Endodermal cell (in vitro differentiated cells): Measurements from ENCODE around the gene CHRND. TPM values are rescaled to one million over a fixed set of nuclear protein-coding genes. Genes with fewer than 3 reads are reported as not detected.
A peak's percentile ranks its signal among the peaks of the same experiment; 100 is the strongest.

Experiments used
- DNase-seq: peaks from one replicate; pipeline ENCODE4 v3.0.0-alpha.2; 2017
- H3K27ac ChIP-seq: 2 replicates; pipeline ENCODE4 v1.5.1; 2013; ENCODE audit warnings: mild to moderate bottlenecking, low read depth, low read length, moderate library complexity
- H3K27me3 ChIP-seq: 2 replicates; pipeline ENCODE4 v1.6.1; 2013; ENCODE audit warnings: mild to moderate bottlenecking, low read length, moderate library complexity; ENCODE audit not compliant: insufficient read depth, control insufficient read depth, poor library complexity, severe bottlenecking
- H3K36me3 ChIP-seq: 2 replicates; pipeline ENCODE4 v1.7.0; 2013; ENCODE audit warnings: mild to moderate bottlenecking, low read length, moderate library complexity; ENCODE audit not compliant: control insufficient read depth, insufficient read depth
- H3K4me1 ChIP-seq: one replicate; pipeline ENCODE4 v1.7.0; 2013; ENCODE audit warnings: low read length; ENCODE audit not compliant: control insufficient read depth, insufficient read depth
- H3K4me3 ChIP-seq: 2 replicates; pipeline ENCODE4 v1.5.1; 2013; ENCODE audit warnings: mild to moderate bottlenecking, low read length, moderate library complexity
- H3K9ac ChIP-seq: 2 replicates; pipeline ENCODE4 v1.6.1; 2013; ENCODE audit warnings: mild to moderate bottlenecking, low read length, moderate library complexity; ENCODE audit not compliant: poor library complexity, severe bottlenecking; ENCODE audit errors: extremely low read depth
- H3K9me3 ChIP-seq: 2 replicates; pipeline ENCODE4 v1.6.1; 2013; ENCODE audit warnings: mild to moderate bottlenecking, low read length, moderate library complexity; ENCODE audit not compliant: control insufficient read depth
- H3K27ac Mint-ChIP-seq: 2 replicates; pipeline ENCODE4 v1.8.0; 2020; ENCODE audit warnings: mixed read lengths
- H3K27me3 Mint-ChIP-seq: 2 replicates; pipeline ENCODE4 v1.8.0; 2021; ENCODE audit warnings: mild to moderate bottlenecking, mixed read lengths; ENCODE audit not compliant: insufficient read depth
- H3K36me3 Mint-ChIP-seq: 2 replicates; pipeline ENCODE4 v1.8.0; 2020; ENCODE audit warnings: low read depth, mixed read lengths
- H3K4me1 Mint-ChIP-seq: 2 replicates; pipeline ENCODE4 v1.8.0; 2020; ENCODE audit warnings: mixed read lengths
- H3K4me3 Mint-ChIP-seq: 2 replicates; pipeline ENCODE4 v1.8.0; 2020; ENCODE audit warnings: mild to moderate bottlenecking, moderate library complexity, mixed read lengths
- H3K9me3 Mint-ChIP-seq: 2 replicates; pipeline ENCODE4 v1.8.0; 2020; ENCODE audit warnings: mild to moderate bottlenecking, mixed read lengths
- CTCF ChIP-seq: fragments of 200-600 bp; sonication (generic); conservative IDR thresholded peaks from 2 replicates; pipeline ENCODE4 v1.5.0; 2021; ENCODE audit warnings: antibody characterized with exemption, mild to moderate bottlenecking
- WGBS, 2 experiments: methylation state at CpG; one replicate each; pipeline versions ENCODE4 v1.1.5 to v1.1.7; 2013; ENCODE audit warnings: missing lambda C conversion rate in 2 of 2, mixed read lengths in 1 of 2; ENCODE audit not compliant: insufficient coverage in 1 of 2, insufficient read length in 1 of 2; 5-methylcytosine and 5-hydroxymethylcytosine counted together
- total RNA-seq, 2 donors: library from RNA; stranded (reverse); fragmentation: NEBNext Ultra II Directional in 1 of 2; extraction: Animal tissue kit (Norgen Biotek cat#: 25700) in 1 of 2; gene quantifications; 2 replicates in 1 of 2; 3 replicates in 1 of 2; pipeline ENCODE4 v1.2.1, GENCODE V29; 2021

CHRND gene
- total RNA-seq, 2 donors from 2014 or later = 0.11 TPM; not detected in 1

- no peaks in the 10 kb centered on the region for H3K27me3 ChIP-seq
- peaks cover 13% of the 10 kb centered on the region for H3K36me3 ChIP-seq
- Mint-ChIP-seq H3K4me1 (peaks cover 6% of the 10 kb centered on the region), H3K4me3 (no peak overlapping the region), H3K27me3 (no peaks in the 10 kb centered on the region), H3K36me3 (peaks cover 14% of the 10 kb centered on the region), H3K27ac (no peak overlapping the region), H3K9me3 (no peaks in the 10 kb centered on the region)
- 95 to 98% methylated on average over 15 to 20 of the region's 20 CpGs for WGBS, 2 experiments
- H3K4me3 ChIP-seq = no peak overlapping the region
- no peak overlapping the region for H3K27ac ChIP-seq
- no peak overlapping the region for H3K9ac ChIP-seq
- H3K9me3 ChIP-seq = no peaks in the 10 kb centered on the region
- peak; percentile 37 for DNase-seq
- no peak for TF ChIP-seq CTCF
- no peaks in the 10 kb centered on the region for H3K4me1 ChIP-seq
Observed at GRCh38 chr2:232542715-232543467, 16.9 kb downstream of the CHRND start.

GRCh38 chr2:232543491-232543890 lies 17.5 kb downstream of the CHRND start:
- H3K4me3 Mint-ChIP-seq = no peak overlapping the region
- Histone ChIP-seq H3K27me3 (no peaks in the 10 kb centered on the region), H3K4me3 (no peak overlapping the region), H3K36me3 (peaks cover 19% of the 10 kb centered on the region), H3K4me1 (no peaks in the 10 kb centered on the region), H3K9me3 (peaks cover 5% of the 10 kb centered on the region), H3K9ac (no peak overlapping the region), H3K27ac (no peak overlapping the region)
- peaks cover 20% of the 10 kb centered on the region for H3K36me3 Mint-ChIP-seq
- H3K4me1 Mint-ChIP-seq = peaks cover 1% of the 10 kb centered on the region
- no peak overlapping the region for H3K27ac Mint-ChIP-seq
- peaks cover 1% of the 10 kb centered on the region for H3K9me3 Mint-ChIP-seq
- 89 to 99% methylated on average over 10 to 14 of the region's 14 CpGs for WGBS, 2 experiments
- DNase-seq = no peak
- no peaks in the 10 kb centered on the region for H3K27me3 Mint-ChIP-seq
- TF ChIP-seq CTCF = no peak

GRCh38 chr2:232543928-232544631 lies 18.1 kb downstream of the CHRND start:
- Mint-ChIP-seq H3K27me3 (no peaks in the 10 kb centered on the region), H3K36me3 (peaks cover 26% of the 10 kb centered on the region), H3K27ac (no peak overlapping the region), H3K4me3 (no peak overlapping the region), H3K4me1 (no peaks in the 10 kb centered on the region), H3K9me3 (peaks cover 7% of the 10 kb centered on the region)
- H3K36me3 ChIP-seq = peaks cover 21% of the 10 kb centered on the region
- H3K4me1 ChIP-seq = no peaks in the 10 kb centered on the region
- TF ChIP-seq CTCF = no peak
- no peak for DNase-seq
- H3K9me3 ChIP-seq = peaks cover 11% of the 10 kb centered on the region
- no peak overlapping the region for H3K4me3 ChIP-seq
- H3K9ac ChIP-seq = no peak overlapping the region
- H3K27me3 ChIP-seq = no peaks in the 10 kb centered on the region
- WGBS, 2 experiments = 93 to 94% methylated on average over 6 to 19 of the region's 19 CpGs
- H3K27ac ChIP-seq = no peak overlapping the region
